A673 (cell line): ENCODE measurements around the gene ATF6. TPM values are rescaled to one million over a fixed set of nuclear protein-coding genes. Genes with fewer than 3 reads are reported as not detected.

ENCODE experiments used
- BruUV-seq: library from RNA; stranded (reverse); fragments of 400-500 nt; replicated peaks from 2 replicates; lab custom pipeline; 2021; lab: Mats Ljungman, UMichigan
- CTCF ChIA-PET: fragments of 300-600 bp; sonication (Branson Sonifier 250); formaldehyde crosslinking; loops from one replicate; lab custom pipeline; 2022; ENCODE audit warnings: antibody characterized with exemption; lab: Charles Lee
- POLR2A ChIA-PET: fragments of 300-600 bp; sonication (Branson Sonifier 250); formaldehyde crosslinking; loops from one replicate; lab custom pipeline; 2022; ENCODE audit warnings: antibody characterized with exemption; ENCODE audit not compliant: low non-redundant PET; lab: Charles Lee
- DNase-seq: peaks from one replicate; pipeline ENCODE4 v3.0.0-alpha.2; 2015; ENCODE audit warnings: low spot score
- H3K27ac ChIP-seq: fragments of 200-600 bp; sonication (generic); 2 replicates; pipeline ENCODE4 v1.5.1; 2016; ENCODE audit warnings: mixed run types, low read depth, mild to moderate bottlenecking, mixed read lengths, antibody characterized with exemption, low read length; ENCODE audit not compliant: poor library complexity, severe bottlenecking
- H3K27me3 ChIP-seq: fragments of 200-600 bp; sonication (generic); replicated peaks from 2 replicates; pipeline ENCODE4 v1.6.1; 2017; ENCODE audit warnings: mixed run types, low read depth, mild to moderate bottlenecking, mixed read lengths, antibody characterized with exemption, low read length; ENCODE audit not compliant: insufficient read depth, poor library complexity
- H3K36me3 ChIP-seq: fragments of 200-600 bp; sonication (generic); 2 replicates; pipeline ENCODE4 v1.6.1; 2016; ENCODE audit warnings: mixed run types, mild to moderate bottlenecking, mixed read lengths, antibody characterized with exemption, low read length; ENCODE audit not compliant: insufficient read depth, poor library complexity, severe bottlenecking
- H3K4me1 ChIP-seq: fragments of 200-600 bp; sonication (generic); 2 replicates; pipeline ENCODE4 v1.6.1; 2017; ENCODE audit warnings: mixed run types, mild to moderate bottlenecking, mixed read lengths, antibody characterized with exemption, low read length; ENCODE audit not compliant: insufficient read depth, poor library complexity, severe bottlenecking
- H3K4me3 ChIP-seq: fragments of 200-600 bp; sonication (generic); 2 replicates; pipeline ENCODE4 v1.5.1; 2016; ENCODE audit warnings: low read depth, mixed run types, mild to moderate bottlenecking, mixed read lengths, low read length; ENCODE audit not compliant: poor library complexity, severe bottlenecking
- H3K9me3 ChIP-seq: fragments of 200-600 bp; sonication (generic); 2 replicates; pipeline ENCODE4 v1.6.1; 2016; ENCODE audit warnings: mixed run types, low read depth, mild to moderate bottlenecking, mixed read lengths, antibody characterized with exemption, low read length; ENCODE audit not compliant: poor library complexity, severe bottlenecking
- EZH2 ChIP-seq: fragments of 200-600 bp; sonication (generic); IDR thresholded peaks from 2 replicates; pipeline ENCODE4 v1.6.1; 2017; ENCODE audit warnings: borderline replicate concordance, low read depth, mild to moderate bottlenecking, mixed read lengths, antibody characterized with exemption, low read length; ENCODE audit not compliant: poor library complexity, severe bottlenecking
- intact Hi-C: fragments of 100-400 bp; cut with micrococcal nuclease; formaldehyde crosslinking; loops from one replicate; pipeline ENCODE4 v1.10.0; 2022; ENCODE audit not compliant: unreplicated experiment
- total RNA-seq: library from RNA; stranded (reverse); gene quantifications from 2 replicates; pipeline ENCODE4 v1.2.3, GENCODE V29; 2021
- TF ChIP-seq, protein P1 (sequence below): fragments of 300-800, 200-600 bp; sonication (generic); conservative IDR thresholded peaks from 2 replicates; pipeline ENCODE4 v1.5.1; 2017; ENCODE audit warnings: low read depth, mild to moderate bottlenecking, antibody characterized with exemption, low read length, moderate library complexity, mixed read lengths

The ATF6 gene
- total RNA-seq, 1 experiment from 2014 or later, result 21.8 TPM

GRCh38 chr1:161989786-161990185, 223.7 kb downstream of the ATF6 start:
- Histone ChIP-seq H3K4me1 (no peaks in the 10 kb centered on the region), H3K27me3 (no peaks in the 10 kb centered on the region), H3K27ac (no peak overlapping the region), H3K4me3 (no peak overlapping the region), H3K9me3 (no peaks in the 10 kb centered on the region), H3K36me3 (no peaks in the 10 kb centered on the region)
- TF ChIP-seq, protein P1, sequence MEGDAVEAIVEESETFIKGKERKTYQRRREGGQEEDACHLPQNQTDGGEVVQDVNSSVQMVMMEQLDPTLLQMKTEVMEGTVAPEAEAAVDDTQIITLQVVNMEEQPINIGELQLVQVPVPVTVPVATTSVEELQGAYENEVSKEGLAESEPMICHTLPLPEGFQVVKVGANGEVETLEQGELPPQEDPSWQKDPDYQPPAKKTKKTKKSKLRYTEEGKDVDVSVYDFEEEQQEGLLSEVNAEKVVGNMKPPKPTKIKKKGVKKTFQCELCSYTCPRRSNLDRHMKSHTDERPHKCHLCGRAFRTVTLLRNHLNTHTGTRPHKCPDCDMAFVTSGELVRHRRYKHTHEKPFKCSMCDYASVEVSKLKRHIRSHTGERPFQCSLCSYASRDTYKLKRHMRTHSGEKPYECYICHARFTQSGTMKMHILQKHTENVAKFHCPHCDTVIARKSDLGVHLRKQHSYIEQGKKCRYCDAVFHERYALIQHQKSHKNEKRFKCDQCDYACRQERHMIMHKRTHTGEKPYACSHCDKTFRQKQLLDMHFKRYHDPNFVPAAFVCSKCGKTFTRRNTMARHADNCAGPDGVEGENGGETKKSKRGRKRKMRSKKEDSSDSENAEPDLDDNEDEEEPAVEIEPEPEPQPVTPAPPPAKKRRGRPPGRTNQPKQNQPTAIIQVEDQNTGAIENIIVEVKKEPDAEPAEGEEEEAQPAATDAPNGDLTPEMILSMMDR, result no peak
- TF ChIP-seq EZH2, result no peak
- ChIA-PET CTCF (no interaction called here), POLR2A (no interaction called here)
- intact Hi-C loops, result no loop called here
- DNase-seq, result no peak
- no TSS peak for BruUV-seq

GRCh38 chr1:161993576-161993975, 227.5 kb downstream of the ATF6 start:
- H3K4me3 ChIP-seq, result no peak overlapping the region
- H3K36me3 ChIP-seq, result no peaks in the 10 kb centered on the region
- no peaks in the 10 kb centered on the region for H3K9me3 ChIP-seq
- intact Hi-C loops, result no loop called here
- ChIA-PET CTCF (no interaction called here), POLR2A (no interaction called here)
- no peaks in the 10 kb centered on the region for H3K4me1 ChIP-seq
- no peaks in the 10 kb centered on the region for H3K27me3 ChIP-seq
- H3K27ac ChIP-seq, result no peak overlapping the region
- no peak for DNase-seq
- no TSS peak for BruUV-seq
- TF ChIP-seq, protein P1, result no peak
- no peak for TF ChIP-seq EZH2

- no TSS peak for BruUV-seq
- Histone ChIP-seq H3K9me3 (no peaks in the 10 kb centered on the region), H3K36me3 (no peaks in the 10 kb centered on the region), H3K4me1 (no peaks in the 10 kb centered on the region), H3K4me3 (no peak overlapping the region), H3K27me3 (no peaks in the 10 kb centered on the region), H3K27ac (no peak overlapping the region)
- intact Hi-C loops, result no loop called here
- TF ChIP-seq EZH2, result no peak
- TF ChIP-seq, protein P1, result no peak
- CTCF ChIA-PET, result no interaction called here
- POLR2A ChIA-PET, result no interaction called here
- DNase-seq, result no peak
These were observed 228.1 kb downstream of the ATF6 start for GRCh38 chr1:161994175-161994668.
